Mammary microvascular endothelial cell (primary cell): ENCODE measurements around the gene ACADL. TPM values are rescaled to one million over a fixed set of nuclear protein-coding genes. Genes with fewer than 3 reads are reported as not detected.

ENCODE experiments used
- total RNA-seq: library from RNA; depleted of rRNA; stranded (reverse); fragments of >200 nt; gene quantifications from 2 replicates; pipeline ENCODE4 v1.2.3, GENCODE V29; 2015

The ACADL gene
- total RNA-seq = not detected in 2 replicates

DNA sequence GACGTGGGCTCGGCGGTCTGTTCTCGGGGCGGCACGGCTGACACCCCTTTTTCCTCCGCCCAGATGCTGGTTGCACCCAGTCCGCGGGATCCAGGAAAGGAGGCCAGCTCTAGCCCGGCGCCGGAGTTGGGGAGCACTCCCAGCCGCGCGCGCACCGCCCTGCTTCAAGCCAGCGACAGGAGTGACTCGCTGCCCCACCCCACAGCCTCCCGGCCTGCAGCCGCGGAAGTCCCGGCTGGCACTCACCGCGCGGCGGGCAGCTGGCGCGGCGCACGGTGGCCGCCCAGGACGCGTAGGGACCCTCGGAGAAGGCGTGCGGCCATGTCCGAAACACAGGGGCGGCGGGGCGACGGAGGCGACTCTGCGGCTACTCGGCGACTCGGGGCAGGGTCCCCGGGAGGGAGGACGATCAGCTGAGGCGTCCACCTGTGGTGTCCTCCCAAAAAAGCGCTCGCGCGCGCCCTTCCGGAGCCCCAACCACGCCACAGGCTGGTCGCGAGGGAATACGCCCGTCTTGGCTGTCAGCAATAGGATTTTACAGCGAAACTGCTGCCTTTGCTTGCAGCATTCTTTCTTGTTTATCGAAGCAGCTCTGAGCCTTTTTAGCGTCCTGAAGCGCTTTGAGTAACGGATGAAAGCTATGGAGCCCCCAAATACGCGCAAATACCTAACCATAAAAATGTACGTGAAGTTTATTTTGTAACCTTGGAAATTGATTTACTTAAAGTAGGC lies at the start of gene ACADL:
Gene ACADL, minus strand, starts transcription at position 507 of the 732 bp plus-strand sequence. Its CDS starts 184 bp downstream, at position 323.

DNA sequence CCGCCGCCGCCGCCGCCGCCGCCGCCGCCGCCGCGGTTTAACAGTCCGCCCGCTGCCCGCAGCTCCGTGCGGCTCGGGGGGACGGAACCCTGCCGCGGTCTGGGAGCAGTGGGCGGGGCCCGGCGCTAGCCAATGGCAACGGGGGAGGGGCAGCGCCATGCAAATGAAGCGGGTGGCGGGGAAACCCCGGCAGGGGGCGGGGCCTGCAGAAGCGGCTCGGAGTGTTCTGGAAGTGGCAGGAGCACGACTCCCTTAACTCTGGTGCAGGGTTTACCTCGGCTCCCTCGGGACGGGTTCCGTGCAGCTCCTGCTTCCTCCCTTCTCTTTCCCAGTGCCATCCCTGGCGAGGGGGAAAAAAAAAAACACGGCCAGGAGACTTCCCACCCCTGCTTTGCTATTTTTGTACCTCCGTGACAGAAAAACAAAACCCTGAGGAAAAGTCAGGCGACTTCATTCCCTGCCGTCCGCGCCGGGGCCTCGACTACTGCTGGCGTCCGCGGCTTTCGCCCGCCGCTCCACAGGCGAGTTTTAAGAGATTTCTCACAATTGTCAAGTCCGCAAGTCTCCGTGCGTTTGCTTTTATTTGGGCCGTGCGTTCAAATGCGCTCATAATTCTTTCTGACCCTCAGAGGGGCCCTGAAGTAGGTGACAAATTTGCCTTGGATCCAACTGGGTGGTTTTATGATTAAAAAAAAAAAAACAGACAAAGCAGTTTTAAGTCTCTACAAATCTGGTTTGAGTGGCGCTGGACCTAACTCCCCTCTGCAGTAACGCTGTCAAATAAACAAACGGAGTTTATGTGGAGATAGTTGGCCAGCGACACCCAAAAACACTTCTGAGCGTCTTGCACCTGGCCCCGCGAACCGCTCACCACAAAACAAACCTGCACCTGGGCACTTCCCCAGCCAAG lies 53.7 kb downstream of the ACADL start, which contains the start of gene KANSL1L:
Gene KANSL1L, minus strand, starts transcription at position 101 of the 910 bp plus-strand sequence. CDS start 16,827 bp downstream, outside the sequence.

Other genes with a start within 250 kb of the ACADL start
- gene RPE, start 222.8 kb downstream of the ACADL start, total RNA-seq = 83.5 and 100 TPM in 2 replicates
- 3.7 and 6.9 TPM in 2 replicates for gene KANSL1L, start 54.0 kb downstream of the ACADL start, total RNA-seq
- not detected in 2 replicates for gene MYL1, start 89.7 kb upstream of the ACADL start, total RNA-seq